Measurements from ENCODE around the gene KRT86. TPM values are rescaled to one million over a fixed set of nuclear protein-coding genes. Genes with fewer than 3 reads are reported as not detected.

Gene KRT86
- total and polyA plus RNA-seq, 2 donors (not counting 1 experiment from before 2014, with no cell fraction given): 0.02 to 0.17 TPM

- H3K4me1 ChIP-seq (ENCODE audit: control insufficient read depth, extremely low read depth, insufficient read depth, low read length): peaks cover 6% of the 10 kb centered on the region
- H3K4me3 ChIP-seq (replicated peaks in 1 of 4; ENCODE audit: control extremely low read depth in 1 of 4, insufficient read depth in 1 of 4, low read depth in 3 of 4, low read length in 4 of 4): no peak overlapping the region
- TF ChIP-seq EZH2 (IDR thresholded peaks at IDR 0.05; ENCODE audit: low read length, missing control alignments) (no peak), CTCF (conservative IDR thresholded peaks at IDR 0.05 in 1 of 2, IDR thresholded peaks at IDR 0.05 in 1 of 2; ENCODE audit: low read depth in 1 of 2, low read length in 2 of 2) (no peak)
- H3K4me2 ChIP-seq (ENCODE audit: extremely low read depth, insufficient read depth, low read length): no peak overlapping the region
- no peaks in the 10 kb centered on the region for H3K79me2 ChIP-seq (ENCODE audit: control insufficient read depth, insufficient read depth, low read length)
- H3K36me3 ChIP-seq (ENCODE audit: control insufficient read depth, insufficient read depth, low read length): no peaks in the 10 kb centered on the region
- no peak overlapping the region for H3K27ac ChIP-seq (ENCODE audit: insufficient read depth, low read length)
- no peak overlapping the region for H2AFZ ChIP-seq (ENCODE audit: low read length)
- H4K20me1 ChIP-seq (ENCODE audit: control insufficient read depth, extremely low read depth, insufficient read depth, low read length): no peaks in the 10 kb centered on the region
- no peaks in the 10 kb centered on the region for H3K9me3 ChIP-seq (ENCODE audit: control insufficient read depth, insufficient read depth, low read depth, low read length)
- no peak for DNase-seq (ENCODE audit: low read depth in 2 of 2)
- no peaks in the 10 kb centered on the region for H3K27me3 ChIP-seq (ENCODE audit: control insufficient read depth, insufficient read depth, low read length)
- H3K9ac ChIP-seq (ENCODE audit: insufficient read depth, low read length): no peak overlapping the region
These were observed 37.9 kb upstream of the KRT86 start for GRCh38 chr12:52236386-52237050.

GRCh38 chr12:52238207-52238840 lies 36.1 kb upstream of the KRT86 start:
- no peak overlapping the region for H3K27ac ChIP-seq (ENCODE audit: insufficient read depth, low read length)

More at GRCh38 chr12:52238207-52238840, 36.1 kb upstream of the KRT86 start:
- Histone ChIP-seq H3K9me3 (ENCODE audit: control insufficient read depth, insufficient read depth, low read depth, low read length) (no peaks in the 10 kb centered on the region), H3K79me2 (ENCODE audit: control insufficient read depth, insufficient read depth, low read length) (no peaks in the 10 kb centered on the region), H3K36me3 (ENCODE audit: control insufficient read depth, insufficient read depth, low read length) (no peaks in the 10 kb centered on the region), H4K20me1 (ENCODE audit: control insufficient read depth, extremely low read depth, insufficient read depth, low read length) (no peaks in the 10 kb centered on the region), H3K4me2 (ENCODE audit: extremely low read depth, insufficient read depth, low read length) (no peak overlapping the region), H2AFZ (ENCODE audit: low read length) (no peak overlapping the region), H3K4me1 (ENCODE audit: control insufficient read depth, extremely low read depth, insufficient read depth, low read length) (peaks cover 3% of the 10 kb centered on the region), H3K9ac (ENCODE audit: insufficient read depth, low read length) (no peak overlapping the region), H3K27me3 (ENCODE audit: control insufficient read depth, insufficient read depth, low read length) (no peaks in the 10 kb centered on the region), H3K4me3 (replicated peaks in 1 of 4; ENCODE audit: control extremely low read depth in 1 of 4, insufficient read depth in 1 of 4, low read depth in 3 of 4, low read length in 4 of 4) (no peak overlapping the region)
- no peak for TF ChIP-seq CTCF (conservative IDR thresholded peaks at IDR 0.05 in 1 of 2, IDR thresholded peaks at IDR 0.05 in 1 of 2; ENCODE audit: low read depth in 1 of 2, low read length in 2 of 2)
- TF ChIP-seq EZH2 (IDR thresholded peaks at IDR 0.05; ENCODE audit: low read length, missing control alignments): no peak
- no peak for DNase-seq (ENCODE audit: low read depth in 2 of 2)
